Measurements from ENCODE around the gene CCDC107.

The CCDC107 gene

GRCh38 chr9:35616681-35617459 lies 41.2 kb upstream of the CCDC107 start:
- TF ChIP-seq, protein P1, sequence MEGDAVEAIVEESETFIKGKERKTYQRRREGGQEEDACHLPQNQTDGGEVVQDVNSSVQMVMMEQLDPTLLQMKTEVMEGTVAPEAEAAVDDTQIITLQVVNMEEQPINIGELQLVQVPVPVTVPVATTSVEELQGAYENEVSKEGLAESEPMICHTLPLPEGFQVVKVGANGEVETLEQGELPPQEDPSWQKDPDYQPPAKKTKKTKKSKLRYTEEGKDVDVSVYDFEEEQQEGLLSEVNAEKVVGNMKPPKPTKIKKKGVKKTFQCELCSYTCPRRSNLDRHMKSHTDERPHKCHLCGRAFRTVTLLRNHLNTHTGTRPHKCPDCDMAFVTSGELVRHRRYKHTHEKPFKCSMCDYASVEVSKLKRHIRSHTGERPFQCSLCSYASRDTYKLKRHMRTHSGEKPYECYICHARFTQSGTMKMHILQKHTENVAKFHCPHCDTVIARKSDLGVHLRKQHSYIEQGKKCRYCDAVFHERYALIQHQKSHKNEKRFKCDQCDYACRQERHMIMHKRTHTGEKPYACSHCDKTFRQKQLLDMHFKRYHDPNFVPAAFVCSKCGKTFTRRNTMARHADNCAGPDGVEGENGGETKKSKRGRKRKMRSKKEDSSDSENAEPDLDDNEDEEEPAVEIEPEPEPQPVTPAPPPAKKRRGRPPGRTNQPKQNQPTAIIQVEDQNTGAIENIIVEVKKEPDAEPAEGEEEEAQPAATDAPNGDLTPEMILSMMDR (IDR thresholded peaks at IDR 0.05), result no peak

GRCh38 chr9:35617548-35617947 lies 40.5 kb upstream of the CCDC107 start:
- TF ChIP-seq, protein P1 (IDR thresholded peaks at IDR 0.05), result no peak

- TF ChIP-seq, protein P1 (IDR thresholded peaks at IDR 0.05), result no peak
Observed at GRCh38 chr9:35618325-35618727, 39.8 kb upstream of the CCDC107 start, which contains the start of gene CD72. CD72 (minus strand) TSS chr9:35618413; CDS start chr9:35618303, 110 bp downstream.

DNA sequence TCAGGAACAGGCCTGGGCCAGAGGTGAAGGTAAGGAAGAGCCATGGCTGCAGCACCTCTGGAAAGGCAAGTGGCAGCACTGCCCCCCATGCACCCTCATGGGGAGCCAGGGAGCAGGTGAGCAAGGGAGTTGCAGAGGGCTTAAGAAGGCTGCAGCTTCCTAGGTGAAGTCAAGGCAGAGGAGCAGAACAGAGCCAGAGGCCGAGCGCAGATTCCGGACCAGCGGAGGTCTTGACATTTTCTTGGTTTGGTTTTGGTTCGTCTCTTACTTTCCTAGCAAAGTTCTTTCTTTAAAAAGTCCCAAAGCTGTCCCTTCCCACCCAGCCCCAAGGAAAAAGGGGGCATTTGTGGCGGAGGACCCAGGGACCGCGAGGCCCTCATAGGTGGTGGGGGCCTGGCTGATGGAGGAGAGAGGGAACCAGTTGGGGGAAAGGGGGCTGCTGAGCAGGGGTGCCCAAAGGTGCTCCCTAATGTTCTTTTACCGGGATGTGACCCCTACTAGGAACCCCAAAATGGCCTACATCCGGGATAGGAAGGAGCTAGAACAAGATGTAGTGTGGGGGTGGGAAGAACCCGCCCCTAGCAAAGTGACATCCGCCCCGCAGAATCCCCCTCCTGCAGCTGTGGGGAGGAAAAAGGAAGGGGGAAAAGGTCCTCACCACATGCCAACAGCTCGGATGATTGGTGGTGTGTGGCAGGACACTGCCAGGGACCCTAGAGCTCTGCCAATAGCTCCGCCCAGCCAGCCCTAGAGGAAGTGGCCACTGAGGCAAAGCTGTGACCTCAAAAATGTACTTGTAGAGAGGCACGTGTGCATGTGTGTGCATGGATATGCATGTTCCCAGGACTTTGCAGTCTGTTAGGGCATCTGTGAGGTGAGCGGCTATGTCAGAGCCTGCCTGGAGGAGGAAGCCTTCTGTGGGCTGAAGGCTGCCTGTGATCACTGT lies 39.0 kb upstream of the CCDC107 start:
- TF ChIP-seq, protein P1 (IDR thresholded peaks at IDR 0.05), result no peak

DNA sequence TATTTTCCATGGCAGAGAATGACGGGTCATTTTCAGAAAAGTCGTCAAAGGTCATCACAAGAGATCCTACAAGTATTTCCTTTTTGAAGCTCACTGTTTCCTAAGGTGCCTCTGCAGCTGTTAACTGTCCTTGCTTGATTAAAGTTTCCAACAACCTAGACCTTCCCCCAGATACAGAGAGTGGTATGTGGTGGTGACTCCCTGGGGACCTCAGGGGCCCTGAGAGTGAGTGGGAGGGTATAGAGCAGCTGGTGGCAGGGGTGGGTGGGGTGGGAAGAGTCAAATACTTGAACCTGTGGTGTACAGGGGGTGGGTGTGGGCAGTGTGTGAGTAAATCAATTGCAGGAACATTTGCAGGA lies 38.3 kb upstream of the CCDC107 start:
- TF ChIP-seq, protein P1 (IDR thresholded peaks at IDR 0.05), result no peak

DNA sequence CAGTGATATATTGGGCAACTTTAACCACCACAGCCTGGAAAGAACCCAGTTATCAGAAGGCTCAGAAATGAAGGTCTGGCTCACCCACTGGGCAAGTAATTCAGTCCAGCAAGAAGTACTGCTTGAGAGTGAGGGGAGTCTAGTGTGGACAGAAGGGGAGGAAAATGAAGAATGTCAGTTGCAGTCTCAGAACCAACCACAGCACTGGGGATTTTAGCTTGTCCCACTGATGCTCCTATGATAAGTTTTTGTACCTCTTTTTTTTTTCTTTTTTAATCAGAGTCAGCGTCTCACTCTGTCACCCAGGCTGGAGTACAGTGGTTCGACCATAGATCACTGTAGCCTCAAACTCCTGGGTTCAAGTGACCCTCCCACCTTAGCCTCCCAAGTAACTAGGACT lies 30.5 kb upstream of the CCDC107 start:
- TF ChIP-seq, protein P1 (IDR thresholded peaks at IDR 0.05), result no peak

GRCh38 chr9:35628389-35628991 lies 29.6 kb upstream of the CCDC107 start:
- TF ChIP-seq, protein P1 (IDR thresholded peaks at IDR 0.05), result no peak

Data from LNCAP (cell line).